ENCODE measurements around the gene CDNF.
"Not testable (repeated sequence)": the region's sequence is repeated elsewhere in the genome, so short reads cannot be mapped to it uniquely, and the experiment has no call there.

The CDNF gene

DNA sequence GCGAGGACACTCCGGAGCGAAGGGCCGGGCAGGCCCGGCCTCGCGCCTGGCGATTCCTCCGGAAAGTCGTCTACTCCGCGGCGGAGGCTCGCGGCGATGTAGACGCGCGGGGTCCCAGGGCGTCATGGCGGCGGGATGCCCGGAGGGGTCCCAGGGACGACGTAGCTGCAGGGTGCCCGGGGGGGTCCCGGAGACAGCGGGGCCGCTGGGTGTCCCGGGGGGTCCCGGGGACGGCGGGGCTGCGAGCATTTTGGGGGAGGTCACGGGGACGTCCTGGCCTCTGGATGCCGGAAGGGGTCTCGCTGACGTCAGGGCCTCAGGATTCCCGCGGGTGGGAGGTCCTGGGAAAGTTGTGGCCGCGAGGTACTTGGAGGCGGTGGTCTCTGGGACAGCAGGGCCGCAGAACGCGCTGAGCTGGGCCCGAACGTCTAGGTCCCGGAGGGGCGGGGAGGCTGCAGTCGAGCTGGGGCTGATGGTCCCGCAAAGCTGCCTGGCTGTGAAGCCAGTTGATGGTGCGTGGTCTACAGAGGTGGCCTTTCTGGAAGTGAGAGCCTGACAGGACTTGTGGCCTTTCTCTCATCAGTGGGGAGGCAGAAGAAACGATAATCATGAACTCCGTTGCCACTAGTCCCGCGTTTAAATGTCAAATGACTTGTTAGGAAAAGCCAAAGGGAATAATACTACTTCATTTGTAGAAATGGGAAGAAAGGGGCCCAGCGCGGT, 906 bp upstream of the CDNF start:
- no peak for DNase-seq

DNA sequence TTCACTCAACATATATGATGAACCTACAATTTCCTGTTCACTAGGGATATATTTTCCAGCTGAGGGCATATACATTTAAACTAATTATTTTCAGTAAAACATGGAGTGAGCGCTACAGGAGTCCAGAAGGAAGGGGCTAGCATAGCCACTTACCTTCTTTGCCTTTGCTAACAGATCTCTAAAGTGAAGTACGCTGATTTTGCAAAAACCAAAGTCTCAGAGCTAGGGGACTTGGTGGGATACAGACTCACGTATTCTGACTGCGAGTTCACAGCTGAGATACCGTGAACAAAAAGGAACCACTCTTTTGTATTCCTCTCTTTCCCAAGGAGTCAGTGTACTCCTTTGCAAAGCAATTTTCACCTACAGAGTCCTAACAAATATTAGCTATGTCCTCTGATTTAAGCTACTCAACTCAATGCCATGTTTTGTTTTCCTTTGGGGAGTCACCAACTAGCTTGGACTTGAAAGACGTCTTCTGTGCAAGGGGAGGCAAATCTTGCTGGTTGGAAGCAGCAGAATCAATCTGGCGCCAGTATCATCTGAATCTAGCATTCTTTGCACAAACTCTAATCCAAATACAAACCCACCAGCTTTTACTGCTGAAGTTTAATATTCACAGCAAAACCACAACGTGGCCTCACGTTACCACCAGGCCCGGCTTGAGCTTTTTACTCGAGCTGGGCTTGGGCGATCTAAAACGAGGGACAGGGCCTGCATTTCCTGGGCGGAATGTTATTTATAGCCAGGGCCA, 657 bp downstream of the CDNF start:
- DNase-seq = no peak

DNA sequence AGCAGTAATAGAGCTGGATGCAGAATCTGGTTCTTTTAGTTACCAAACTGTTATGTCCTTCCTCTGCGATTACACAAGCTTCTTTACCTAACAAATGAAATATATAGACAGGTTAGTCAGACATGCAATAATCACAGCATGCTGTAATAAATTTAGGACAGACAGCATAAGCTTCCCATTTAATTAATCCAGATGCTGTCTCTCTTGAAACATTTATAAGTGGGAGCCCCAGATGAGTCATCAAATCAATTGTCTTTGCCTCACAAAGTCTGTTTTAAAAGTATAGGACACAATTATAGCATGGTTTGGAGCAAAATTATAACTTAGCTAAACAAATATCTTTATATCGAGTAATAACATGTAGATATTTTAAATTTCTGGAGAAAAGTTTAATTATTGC, 1.6 kb downstream of the CDNF start:
- DNase-seq = no peak

DNA sequence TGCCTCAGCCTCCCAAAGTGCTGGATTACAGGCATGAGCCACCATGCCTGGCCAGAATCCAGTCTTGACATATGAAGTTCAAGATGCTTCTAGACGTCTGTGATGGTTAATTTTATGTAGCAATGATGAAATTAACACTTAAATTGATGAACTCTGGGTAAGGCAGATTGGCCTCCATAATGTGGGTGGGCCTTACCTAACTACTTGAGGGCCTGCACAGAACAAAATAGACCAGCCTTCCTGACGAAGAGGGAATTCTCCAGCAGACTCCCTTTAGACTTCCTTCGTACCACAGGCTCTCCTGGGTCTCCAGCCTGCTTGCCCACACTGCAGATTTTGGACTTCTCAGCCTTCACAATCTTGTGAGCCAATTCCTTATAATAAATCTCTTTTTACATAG, 4.7 kb downstream of the CDNF start:
- no peak for DNase-seq

DNA sequence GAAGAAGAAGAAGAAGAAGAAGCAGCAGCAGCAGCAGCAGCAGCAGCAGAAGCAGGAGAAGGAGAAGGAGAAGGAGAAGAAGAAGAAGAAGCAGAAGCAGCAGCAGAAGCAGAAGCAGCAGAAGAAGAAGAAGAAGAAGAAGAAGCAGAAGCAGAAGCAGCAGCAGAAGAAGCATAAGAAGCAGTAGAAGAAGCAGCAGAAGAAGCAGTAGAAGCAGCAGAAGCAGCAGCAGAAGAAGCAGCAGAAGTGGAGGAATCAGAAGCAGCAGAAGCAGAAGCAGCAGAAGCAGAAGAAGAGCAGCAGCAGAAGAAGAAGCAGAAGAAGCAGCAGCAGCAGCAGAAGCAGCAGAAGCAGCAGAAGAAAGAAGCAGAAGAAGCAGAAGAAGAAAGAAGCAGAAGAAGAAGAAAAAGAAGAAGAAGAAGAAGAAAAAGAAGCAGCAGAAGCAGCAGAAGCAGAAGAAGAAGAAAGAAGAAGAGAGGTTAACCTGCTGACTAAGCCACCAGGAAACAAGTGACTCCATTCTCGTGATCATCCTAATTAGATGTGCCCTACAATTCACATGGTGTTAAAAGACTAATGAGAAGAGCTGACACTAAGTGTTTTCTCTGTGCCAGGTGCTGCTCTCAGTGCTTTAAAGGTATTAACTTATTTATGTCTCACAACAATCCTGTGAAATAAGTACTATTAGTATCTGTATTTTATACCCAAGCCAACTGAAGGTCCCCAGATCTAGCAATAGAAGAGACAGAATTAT, 11.6 kb downstream of the CDNF start:
- no peak for DNase-seq

DNA sequence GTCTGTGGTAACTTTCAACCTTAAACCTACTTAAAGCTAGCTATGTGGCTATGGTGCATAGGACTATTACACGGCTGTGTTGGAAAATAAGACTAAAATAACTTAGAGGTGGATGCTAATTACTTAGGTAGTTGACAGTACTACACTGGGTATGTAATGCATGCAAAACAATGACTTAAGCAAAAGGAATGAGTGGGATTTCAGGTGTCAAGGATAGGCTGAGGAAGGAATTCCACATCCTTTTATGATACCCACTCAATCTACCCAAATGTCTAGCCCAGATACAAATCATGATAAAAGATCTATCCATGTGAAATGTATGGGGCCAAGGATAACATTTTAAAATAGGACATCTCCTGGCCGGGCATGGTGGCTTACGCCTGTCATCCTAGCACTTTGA, 13.9 kb downstream of the CDNF start:
- no peak for DNase-seq

DNA sequence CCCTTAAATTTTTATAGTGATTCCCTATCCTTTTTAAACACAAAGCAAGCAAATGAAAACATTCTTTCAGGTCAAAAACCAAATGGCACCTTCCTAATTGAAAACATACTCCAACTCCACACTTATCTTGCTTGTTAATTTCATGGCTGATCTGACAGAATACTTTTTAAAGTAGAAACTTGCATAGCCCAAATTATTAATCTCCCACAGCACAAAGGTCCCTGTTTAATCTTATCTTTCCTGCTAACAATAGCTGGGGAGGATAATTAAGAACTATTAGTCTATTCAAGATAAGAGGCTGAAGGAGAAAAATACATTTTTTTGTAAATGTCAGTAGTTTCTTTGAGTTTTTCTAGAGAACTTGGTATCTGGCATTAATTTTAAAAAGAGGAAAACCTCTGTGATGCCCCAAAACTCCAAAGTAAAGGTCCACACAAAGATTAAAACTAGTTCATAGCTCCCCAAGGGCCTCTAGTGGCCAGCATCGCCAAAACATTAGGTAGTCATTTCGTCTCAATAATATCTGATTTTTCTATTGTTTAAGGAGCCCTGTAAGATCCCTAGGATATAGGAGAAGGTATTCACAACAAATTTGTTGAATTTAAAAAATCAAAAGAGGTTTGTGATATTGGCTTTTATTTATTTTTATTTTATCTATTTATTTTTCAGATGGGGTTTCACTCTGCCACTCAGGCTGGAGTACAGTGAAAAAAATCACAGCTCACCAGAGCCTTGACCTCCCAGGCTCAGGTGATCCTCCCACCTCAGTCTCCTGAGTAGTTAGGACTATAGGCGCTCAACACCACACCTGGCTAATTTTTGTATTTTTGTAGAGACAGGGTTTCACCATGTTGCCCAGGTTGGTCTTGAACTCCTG, 14.7 kb downstream of the CDNF start:
- peak; percentile 36 for DNase-seq

DNA sequence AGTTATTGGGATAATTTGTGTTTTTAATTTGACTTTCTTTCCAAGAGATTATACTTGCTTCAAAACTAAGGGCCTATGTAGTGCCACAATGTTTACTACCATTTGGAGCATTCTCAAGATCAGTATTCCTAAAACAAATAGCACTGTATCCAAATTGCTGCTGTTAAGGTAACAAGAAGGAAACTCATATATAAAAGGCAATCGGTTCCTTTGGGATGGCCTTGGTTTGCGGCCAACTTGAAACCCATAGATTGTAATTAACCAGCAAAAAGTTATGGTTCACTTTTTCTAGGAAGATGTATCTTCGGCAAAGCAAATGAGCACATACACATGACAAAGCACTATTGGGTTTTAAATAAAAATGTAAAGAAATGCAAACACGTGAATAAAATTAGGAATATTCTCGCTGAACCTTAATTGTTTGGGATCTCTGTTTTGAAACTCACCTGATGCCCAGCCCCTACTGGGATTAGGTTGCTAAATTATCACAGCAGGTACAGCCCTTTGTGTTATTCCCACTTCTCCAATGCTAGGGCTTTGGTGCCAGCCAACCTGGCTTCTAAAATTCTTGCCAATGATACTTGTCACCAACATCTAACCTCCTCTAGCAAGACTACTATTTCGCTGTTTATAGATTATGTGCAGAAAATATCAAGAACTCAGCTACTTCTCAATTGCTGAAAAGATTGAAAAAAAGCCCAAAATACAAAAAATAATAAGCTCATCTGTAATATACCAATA, 16.0 kb downstream of the CDNF start:
- no peak for DNase-seq

DNA sequence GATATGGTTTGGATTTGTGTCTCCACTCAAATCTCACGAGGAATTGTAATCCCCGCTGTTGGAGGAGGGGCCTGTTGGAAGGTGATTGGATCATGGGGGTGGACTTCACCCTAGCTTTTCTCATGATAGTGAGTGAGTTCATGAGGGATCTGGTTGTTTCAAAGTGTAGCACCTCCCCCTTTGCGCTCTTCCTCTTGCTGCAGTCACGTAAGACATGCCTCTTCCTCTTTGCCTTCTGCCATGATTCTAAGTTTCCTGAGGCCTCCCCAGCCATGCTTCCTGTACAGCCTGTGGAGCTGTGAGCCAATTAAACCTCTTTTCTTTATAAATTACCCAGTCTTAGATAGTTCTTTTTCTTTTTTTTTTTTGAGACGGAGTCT, 17.1 kb downstream of the CDNF start:
- no peak for DNase-seq

DNA sequence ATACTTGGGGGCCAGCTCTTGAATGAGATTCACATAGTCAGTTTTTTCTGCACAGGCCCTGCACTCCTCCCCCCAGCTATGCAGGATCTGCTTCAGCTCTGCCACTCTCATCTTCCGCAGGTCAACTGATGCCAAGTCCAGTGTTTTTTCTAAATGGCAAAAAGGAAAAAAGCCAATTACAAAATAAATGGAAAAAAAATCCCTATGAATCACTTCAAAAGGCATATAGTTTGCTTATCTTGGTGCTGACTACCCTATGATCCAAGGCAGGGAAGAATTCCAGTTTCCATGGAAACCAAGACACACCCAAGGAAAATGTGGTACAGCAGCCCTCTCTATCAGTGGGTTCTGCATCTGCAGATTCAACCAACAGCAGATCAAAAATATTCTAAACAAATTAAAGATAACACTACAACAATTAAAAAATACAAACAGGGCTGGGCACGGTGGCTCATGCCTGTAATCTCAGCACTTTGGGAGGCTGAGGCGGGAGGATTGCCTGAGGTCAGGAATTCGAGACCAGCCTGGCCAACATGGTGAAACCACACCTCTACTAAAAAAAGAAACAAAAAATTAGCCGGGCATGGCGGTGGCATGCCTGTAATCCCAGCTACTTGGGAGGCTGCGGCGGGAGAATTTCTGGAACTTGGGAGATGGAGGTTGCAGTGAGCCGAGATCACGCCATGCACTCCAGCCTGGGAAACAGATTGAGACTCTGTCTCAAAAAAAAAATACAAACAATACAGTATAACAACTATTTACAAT, 17.6 kb downstream of the CDNF start:
- no peak for DNase-seq

DNA sequence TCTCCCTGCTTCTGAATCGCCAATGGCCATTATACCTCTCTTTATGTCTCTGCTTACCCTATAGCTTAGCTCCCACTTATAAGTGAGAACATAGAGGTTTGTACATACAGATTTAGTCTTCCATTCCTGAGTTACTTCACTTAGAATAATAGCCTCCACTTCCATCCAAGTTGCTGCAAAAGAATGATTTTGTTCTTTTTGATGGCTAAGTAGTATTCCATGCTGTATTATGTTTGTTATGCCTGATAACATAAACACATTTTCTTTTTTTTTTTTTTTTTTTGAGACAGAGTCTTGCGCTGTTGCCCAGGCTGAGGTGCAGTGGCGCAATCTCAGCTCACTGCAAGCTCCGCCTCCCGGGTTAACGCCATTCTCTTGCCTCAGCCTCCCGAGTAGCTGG, 21.1 kb downstream of the CDNF start:
- DNase-seq = not testable (repeated sequence)

DNA sequence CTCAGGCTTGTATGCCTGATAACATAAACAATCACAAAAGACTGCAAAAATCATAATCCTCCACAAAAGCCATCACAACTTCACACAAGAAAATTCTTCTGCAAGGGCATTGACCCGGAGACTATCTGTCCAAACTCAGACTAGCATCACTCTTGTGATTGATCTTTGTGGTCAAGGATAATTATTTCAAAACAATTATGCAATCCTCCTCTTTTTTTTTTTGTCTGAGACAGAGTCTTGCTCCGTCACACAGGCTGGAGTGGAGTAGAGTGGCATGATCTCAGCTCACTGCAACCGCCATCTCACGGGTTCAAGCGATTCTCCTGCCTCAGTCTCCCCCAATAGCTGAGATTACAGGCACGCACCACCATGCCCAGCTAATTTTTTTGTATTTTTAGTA, 22.2 kb downstream of the CDNF start:
- no peak for DNase-seq

DNA sequence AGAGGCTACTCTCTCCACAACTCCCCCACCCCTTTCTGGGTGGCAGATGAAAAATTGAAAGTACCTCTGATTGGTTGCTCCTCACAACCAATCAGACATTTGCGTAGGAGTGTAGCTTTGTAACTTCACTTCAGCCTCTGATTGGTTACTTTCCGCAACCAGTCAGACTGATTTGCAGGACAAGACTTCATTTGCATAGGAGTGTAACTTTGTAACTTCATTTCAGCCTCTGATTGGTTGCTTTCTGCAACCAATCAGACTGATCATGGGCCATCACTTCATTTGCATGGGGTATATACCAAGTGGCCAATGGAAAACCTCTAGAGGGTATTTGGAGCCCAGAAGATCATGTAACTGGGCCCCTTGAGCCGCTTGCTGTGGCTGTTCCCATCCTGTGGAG, 25.6 kb downstream of the CDNF start:
- DNase-seq = no peak

DNA sequence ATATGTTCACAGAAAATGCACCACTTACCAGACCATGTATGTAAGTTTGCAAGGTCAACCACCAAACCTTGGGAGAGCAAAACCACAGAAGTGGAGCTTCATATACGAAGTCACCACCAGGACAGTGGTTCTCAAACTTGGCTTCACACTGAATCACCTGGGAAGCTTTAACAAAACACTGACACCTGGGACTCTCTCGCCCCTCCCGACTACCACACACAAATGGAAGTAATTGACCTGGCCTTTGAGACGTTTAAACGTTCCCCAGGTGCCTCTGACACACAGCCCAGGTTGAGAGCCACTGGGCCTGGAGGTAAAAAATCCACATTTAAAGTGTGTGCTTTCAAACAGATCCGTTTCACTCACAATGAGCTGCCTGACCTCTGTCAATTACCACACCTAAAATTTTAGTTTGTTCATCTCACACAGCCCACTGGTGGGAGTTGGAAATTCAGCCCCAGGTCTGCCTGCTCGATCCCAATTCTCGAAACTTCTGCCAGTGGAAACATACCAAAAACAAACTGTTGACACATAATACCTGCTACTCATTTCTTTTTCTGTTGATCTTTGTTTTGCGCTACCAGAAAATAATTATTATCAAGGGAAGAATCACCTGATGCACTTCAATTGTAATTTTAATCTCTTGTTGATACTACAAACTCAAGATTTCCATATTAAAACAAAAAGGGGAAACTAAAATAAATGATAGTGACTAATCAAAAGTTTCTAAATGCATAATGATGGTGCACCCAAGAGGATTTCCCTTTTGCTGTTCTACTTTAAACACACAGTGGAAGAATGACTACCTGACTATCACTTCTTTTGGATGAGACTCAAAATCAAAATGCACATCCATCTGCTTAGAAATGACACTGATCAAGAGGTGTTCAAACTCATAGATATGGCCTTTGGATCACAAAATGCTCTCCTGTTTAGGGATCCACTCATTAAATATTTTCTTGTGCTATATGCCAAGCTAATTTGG, 26.6 kb downstream of the CDNF start:
- no peak for DNase-seq

DNA sequence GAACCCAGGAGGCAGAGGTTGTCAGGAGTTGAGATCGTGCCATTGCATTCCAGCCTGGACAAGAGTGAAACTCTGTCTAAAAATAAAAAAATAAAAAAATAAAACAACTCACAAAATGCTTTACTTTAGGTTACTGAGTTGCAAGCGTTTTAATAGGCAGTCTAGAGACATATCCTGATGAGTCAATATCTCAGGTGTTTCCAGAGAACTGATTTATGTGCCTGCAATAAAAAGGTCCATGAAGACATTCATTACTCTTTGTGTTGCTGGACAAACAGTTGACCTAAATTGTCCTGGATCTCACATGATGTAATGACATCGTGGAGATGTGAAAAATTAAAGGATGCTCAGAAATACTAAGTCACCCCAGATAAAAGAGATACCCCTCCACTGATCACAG, 31.5 kb downstream of the CDNF start:
- DNase-seq = no peak

DNA sequence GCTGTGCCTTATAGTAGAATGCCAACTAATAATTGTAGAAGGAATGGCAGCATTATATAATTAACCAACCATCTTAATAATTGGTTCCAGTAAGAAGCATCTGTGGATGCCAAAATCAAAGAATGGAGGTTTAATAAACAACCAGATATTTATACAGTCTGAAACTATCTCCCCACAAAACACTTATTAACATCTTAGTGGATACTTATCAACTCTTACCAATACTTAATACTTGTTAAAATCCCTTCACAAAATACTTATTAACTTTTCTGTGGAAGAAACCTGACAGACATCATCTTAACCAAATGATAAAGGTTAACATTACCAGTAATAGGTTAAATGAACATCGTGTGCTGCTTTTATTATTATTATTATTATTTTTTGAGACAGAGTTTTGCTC, 34.0 kb downstream of the CDNF start:
- no peak for DNase-seq

DNA sequence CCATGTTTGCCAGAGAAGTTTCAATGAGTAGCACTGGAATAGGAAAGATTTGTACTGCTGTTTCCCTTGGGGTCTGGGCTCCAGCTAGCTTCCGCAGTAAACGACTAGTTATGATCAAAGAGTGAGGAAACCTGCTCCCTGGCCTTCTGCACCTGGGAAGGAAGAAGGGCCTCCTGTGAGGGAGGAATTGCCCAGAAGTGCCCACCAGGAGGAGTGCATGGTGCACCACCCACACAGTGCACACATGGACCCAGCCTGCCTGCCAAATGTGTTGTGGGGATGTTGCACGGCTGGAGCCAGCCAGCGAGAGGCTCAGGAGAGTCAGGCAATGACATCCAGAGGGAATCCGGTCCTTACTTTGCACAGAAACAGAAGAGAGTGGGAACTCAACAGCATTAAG, 36.1 kb downstream of the CDNF start:
- no peak for DNase-seq

DNA sequence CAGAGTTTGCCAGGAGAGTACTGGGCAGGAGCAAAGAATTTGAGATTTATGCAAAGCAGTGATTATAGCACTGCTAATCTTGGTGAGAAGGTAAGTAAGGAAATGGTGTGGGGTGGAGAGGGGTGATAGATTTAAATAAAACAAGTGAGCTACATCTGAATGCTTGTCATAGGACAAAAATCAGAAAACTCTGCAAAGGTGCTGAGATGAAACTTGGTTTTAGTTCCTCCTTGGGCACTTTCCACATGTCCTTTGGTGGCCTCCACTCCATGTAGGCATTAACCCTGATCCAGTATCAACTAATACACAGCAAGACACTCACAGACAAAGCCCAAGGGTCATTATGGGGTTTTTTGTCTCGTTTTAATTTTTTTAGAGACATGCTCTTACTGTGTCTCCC, 37.4 kb downstream of the CDNF start:
- no peak for DNase-seq

DNA sequence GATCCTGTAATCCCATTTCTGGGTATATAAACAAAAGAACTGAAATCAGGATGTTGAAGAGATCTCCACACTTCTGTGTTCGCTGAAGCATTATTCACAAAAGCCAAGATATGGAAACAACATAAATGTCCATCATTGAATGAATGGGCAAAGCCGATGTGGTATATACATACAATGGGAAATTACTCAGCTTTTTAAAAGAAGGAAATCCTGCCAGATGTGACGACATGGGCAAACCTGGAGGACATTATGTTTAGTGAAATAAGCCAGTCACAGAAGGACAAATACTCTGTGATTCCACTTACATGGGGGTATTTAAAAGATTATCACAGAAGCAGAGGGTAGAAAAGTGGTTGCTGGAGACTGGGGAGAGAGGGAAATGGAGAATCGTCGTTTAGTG, 39.2 kb downstream of the CDNF start:
- no peak for DNase-seq

DNA sequence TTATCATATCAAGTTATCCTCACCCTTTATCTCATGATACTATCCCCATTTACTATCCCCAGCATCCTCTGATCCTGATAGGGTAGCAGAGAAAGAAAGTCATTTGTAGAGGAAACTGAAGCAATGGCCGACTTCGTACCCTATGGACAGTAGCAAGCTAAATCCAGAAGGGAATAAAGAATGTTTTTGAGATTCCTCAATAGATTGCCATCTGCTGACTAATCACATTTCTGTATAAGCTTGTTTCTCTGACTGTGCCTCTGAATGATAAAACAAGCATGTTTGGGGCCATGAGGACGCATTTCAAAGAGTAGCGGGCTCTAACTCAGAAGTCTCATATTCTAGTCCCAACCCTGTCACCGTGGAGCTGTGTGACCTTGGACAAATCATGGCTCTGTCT, 49.9 kb downstream of the CDNF start:
- DNase-seq = no peak

Data from NCI-H1092 treated with DMSO at 0.1 percent for 48 hours (cell line).